ENCODE results near the gene ADAMTS9.

Gene ADAMTS9

GRCh38 chr3:64523324-64523723, 164.5 kb downstream of the ADAMTS9 start:
- no peak for DNase-seq

- DNase-seq, result no peak
Observed at GRCh38 chr3:64520334-64520733, 167.5 kb downstream of the ADAMTS9 start.

- DNase-seq, result no peak
Observed at GRCh38 chr3:64518950-64519349, 168.8 kb downstream of the ADAMTS9 start.

DNA sequence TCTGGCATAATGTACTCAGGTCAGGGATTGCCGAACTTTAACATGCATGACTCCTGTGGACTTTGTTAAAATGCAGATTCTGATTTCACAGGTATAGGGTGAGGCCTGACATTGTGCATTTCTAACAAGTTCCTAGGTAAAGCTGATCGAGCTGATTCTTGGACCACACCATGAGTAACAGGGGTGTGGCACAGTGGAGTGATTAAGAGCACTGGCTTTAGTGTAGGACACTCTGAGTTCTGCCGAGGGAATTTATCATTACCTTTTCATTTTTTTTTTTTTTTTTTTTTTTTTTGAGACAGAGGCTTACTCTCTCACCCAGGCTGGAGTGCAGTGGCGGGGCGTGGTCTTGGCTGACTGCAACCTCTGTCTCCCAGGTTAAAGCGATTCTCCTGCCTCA, 169.3 kb downstream of the ADAMTS9 start:
- DNase-seq, result no peak

- DNase-seq, result no peak
Observed at GRCh38 chr3:64514889-64515288, 172.9 kb downstream of the ADAMTS9 start.

DNA sequence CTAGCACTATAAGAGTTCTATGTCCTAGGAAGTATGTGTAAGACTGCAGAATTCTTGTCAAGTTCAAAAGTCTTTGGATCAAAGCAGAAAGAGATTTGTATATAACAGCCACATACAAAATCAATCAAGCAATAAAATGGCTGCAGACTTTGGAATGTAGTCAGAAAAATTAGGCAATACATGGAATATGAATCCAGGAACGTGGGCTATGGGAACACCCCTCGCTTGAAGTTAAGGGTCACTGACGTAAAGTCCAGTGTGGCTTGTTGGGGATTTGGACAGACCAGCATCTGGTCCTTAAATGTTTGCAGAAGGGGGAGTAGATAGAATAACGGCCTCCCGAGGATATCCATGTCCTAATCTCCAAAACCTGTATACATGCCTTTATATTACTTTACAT, 178.6 kb downstream of the ADAMTS9 start:
- DNase-seq, result no peak

DNA sequence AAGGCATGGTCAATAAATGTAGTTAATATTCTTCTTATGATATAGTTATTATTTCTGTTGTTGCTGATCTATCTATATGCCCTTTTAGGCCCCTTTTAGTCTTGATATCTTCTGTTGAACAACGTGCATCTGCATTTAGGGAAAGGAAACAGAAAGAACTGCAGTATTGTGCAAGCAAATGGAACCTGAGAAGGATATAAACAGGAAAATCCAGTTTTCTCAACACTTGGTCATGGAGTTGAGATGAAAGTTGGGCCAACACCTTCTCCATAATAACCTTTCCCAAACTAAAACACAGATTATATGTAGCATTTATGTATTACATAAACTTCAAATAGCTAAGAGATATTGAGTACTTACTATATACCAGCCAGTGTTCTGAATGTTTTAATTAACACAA, 179.7 kb downstream of the ADAMTS9 start:
- no peak for DNase-seq

GRCh38 chr3:64506255-64506654, 181.5 kb downstream of the ADAMTS9 start:
- no peak for DNase-seq

- no peak for DNase-seq
Observed at GRCh38 chr3:64505419-64505818, 182.4 kb downstream of the ADAMTS9 start.

DNA sequence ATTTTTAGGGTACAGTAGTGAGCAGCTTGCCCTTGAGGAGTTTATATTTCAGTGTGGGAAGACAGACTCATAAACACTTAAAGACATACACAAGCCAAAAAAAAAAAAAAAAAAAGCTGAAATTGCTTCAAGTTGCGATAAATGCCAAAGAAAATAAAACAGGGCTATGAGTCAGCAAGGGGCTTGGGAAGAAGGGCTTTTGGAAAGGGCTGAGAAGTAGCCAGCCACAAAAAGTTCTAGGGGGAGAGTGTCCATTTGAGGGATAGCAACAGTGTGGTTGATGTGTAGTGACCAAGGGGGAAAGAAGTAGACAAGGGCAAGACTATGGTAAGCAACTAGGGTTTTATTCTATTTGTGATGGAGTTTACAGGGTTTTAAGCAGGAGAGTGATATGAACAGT, 185.5 kb downstream of the ADAMTS9 start:
- DNase-seq, result no peak

DNA sequence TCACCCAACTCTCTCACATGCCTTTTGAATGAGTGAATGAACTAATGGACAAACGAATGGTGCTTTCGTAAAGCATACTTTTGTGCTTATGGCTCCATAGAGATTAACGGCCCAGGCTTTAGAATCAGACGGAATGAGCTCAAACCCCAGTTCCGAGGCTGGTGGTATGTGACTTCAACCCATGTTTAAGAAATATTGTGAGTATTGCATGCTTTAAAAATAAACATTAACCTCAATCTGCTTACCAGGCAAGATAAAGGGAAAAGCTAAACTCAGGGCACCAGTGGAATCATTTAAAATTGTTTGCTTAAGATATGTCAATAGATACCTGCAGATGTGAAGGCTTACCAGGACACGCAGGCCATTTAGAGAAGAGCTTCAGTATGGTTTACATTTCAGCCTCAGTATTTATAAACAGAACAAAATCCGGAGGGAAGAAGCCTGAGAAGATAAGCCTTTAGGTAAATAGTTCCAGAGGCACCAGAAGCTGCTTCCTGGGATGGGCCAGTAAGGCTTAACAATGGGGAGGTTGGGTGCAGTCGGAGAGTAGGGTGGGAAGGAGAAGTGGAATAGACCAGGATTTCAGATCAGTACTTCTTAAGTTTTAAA, 186.4 kb downstream of the ADAMTS9 start:
- no peak for DNase-seq

DNA sequence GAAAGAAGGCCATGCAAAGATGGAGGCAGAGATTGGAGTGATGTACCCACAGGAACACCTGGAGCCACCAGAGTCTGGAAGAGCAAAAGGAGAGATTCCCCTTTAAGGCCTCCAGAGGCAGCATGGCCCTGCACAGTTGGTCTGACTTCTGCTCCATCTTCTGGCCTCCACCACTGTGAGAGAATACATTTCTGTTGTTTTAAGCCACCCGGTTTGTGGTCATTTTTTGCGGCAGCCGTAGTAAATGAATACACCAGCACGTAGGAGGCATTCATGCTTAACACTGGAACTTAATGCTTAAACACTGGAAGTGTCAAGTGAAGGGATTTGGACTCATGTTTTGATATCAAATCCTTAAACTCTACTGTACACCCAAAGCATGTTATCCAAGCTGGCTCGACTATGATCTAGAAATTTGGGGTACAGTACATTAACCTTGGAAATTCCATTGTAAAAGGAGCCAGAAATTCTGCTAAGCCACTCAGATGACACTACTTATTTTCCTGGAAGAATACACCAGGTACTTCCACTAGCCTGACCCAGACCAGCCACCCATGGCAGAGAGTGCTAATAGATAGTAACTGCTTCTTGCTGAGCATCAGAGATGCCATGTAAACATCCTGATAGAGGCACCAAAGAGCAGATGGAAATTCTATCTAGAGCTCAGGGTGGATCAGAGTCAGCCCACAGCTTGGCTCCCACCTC, 190.9 kb downstream of the ADAMTS9 start:
- no peak for DNase-seq

- no peak for DNase-seq
Observed at GRCh38 chr3:64495781-64496334, 191.9 kb downstream of the ADAMTS9 start.

DNA sequence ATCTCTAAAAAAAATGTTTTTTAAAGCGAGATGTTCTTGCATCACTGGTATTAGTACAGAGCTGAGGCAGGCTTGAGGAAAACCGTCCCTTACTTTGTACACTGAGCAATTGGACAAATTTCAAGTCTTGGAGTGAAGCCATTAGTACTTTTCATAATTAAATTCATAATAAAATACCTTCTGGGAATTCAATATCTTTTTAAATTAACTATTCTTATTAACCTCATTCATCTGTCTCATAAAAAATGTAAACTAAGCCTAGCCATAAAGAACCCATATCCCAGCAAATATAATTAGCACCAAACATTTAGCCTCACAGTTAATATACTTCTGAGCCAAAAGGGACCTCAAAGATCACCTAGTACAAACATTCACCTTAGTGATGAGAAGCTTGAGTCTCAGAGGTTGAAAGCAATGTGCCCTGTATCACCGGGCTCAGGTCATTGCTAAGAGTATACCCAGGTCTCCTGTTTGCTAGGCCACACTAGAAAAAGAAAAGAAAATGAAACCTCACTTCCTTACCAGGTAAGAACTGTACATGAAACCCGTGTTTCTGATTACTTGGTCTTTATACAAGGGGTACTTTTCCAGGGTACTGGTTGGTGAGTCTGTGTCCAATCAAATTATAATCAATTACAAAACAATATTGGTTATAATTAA, 192.5 kb downstream of the ADAMTS9 start:
- DNase-seq, result no peak

GRCh38 chr3:64494526-64494925, 193.3 kb downstream of the ADAMTS9 start:
- DNase-seq, result no peak

DNA sequence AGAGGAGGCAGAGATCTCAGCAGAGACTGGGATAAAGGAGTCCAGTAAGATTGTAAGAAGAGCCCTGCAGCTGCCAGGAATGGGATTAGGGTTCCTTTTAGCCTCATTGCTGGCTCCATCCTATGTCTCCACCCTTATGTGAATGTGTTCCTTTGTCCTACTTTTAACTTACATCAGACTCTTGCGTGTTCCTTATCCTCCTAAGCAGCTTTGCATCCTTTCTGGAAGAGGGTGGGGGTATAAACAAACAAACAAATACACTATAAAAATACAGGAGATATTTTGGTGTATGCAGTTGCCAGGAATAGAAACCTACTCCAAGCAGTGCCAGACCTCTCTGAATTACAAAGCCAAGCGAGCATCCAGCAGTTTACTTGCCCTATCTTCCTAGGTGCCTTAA, 194.7 kb downstream of the ADAMTS9 start:
- no peak for DNase-seq

GRCh38 chr3:64491843-64492242, 196.0 kb downstream of the ADAMTS9 start:
- DNase-seq, result no peak

- DNase-seq, result no peak
Observed at GRCh38 chr3:64490180-64490724, 197.5 kb downstream of the ADAMTS9 start.

- DNase-seq, result peak; percentile 8
Observed at GRCh38 chr3:64489361-64490044, 198.3 kb downstream of the ADAMTS9 start.

- no peak for DNase-seq
Observed at GRCh38 chr3:64488939-64489338, 198.9 kb downstream of the ADAMTS9 start.

DNA sequence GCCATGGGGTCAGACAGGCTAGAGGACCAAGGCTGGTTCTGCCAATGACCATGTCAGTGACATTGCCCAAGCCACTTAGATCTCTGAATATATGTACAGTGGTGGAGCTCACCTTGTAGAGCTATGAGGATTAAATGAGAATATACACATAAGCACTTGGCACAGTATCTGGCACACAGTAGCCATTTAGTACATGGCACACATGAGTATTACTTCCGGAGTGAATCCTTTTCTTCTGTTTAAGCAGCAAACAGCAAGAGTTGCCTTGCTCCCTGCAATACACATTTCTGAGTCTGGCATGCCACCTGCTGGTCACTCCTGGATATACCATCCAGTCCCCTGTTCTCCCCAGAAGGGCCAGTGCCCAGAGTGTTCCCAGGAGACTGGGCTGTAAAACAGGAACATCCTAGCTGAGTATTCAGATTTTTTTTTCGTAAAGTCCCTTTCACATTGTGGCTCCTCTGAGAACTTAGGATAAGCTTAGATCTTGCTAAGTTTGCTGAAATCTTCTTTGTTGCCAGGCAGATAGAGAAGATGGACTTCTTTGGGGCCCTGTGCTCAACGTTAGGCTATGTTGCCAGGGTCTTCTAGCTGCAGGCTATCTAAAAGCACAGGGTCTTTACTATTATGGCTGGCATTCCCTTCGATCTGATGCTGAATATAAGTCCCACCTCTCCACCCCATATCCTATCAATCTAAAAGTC, 203.4 kb downstream of the ADAMTS9 start:
- DNase-seq, result peak; percentile 45

- DNase-seq, result no peak
Observed at GRCh38 chr3:64483467-64483866, 204.3 kb downstream of the ADAMTS9 start.

DNA sequence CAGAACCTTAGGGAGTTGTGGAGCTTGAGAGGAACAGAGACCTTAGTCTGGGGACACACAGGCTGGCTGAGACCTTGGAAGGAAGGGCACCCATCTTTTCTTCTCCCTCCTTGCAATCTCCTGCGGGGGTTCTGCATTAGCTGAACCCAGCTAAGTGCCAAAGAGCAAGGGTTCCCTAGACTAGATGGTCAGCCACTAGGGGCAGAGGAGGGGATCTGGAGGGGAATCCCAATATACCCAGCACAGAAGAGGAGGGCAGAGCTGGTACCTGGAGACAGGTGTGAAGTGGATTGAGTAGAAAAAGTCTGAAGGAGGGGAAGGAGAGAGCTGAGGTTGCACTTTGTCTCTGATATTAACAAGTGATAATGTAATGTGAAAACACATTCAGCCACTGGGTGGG, 212.8 kb downstream of the ADAMTS9 start:
- no peak for DNase-seq
